H9 (cell line): ENCODE results near the gene ASTN1. TPM values are rescaled to one million over a fixed set of nuclear protein-coding genes. Genes with fewer than 3 reads are reported as not detected.

Source experiments
- DNase-seq: peaks from one replicate; pipeline ENCODE4 v3.0.0-alpha.2; 2017
- H2AFZ ChIP-seq: one replicate; pipeline ENCODE4 v1.6.1; 2013; ENCODE audit warnings: mild to moderate bottlenecking, low read length, control low read depth, moderate library complexity
- H2AK5ac ChIP-seq: 2 replicates; pipeline ENCODE4 v1.6.1; 2013; ENCODE audit warnings: low read length, control low read depth, mixed read lengths; ENCODE audit not compliant: insufficient read length
- H2BK120ac ChIP-seq: one replicate; pipeline ENCODE4 v1.6.1; 2013; ENCODE audit warnings: low read depth, mild to moderate bottlenecking, low read length, control low read depth, inconsistent platforms; ENCODE audit not compliant: poor library complexity, severe bottlenecking
- H2BK12ac ChIP-seq: 2 replicates; pipeline ENCODE4 v1.6.1; 2013; ENCODE audit warnings: low read length, control low read depth, mixed read lengths, low read depth; ENCODE audit not compliant: insufficient read length
- H2BK15ac ChIP-seq: 2 replicates; pipeline ENCODE4 v1.6.1; 2013; ENCODE audit warnings: low read depth, low read length, control low read depth
- H2BK20ac ChIP-seq: one replicate; pipeline ENCODE4 v1.6.1; 2013; ENCODE audit warnings: low read depth, mild to moderate bottlenecking, low read length, control low read depth, inconsistent platforms; ENCODE audit not compliant: poor library complexity, severe bottlenecking
- H2BK5ac ChIP-seq: 2 replicates; pipeline ENCODE4 v1.6.1; 2013; ENCODE audit warnings: low read length, control low read depth, mixed read lengths; ENCODE audit not compliant: insufficient read length
- H3K14ac ChIP-seq: 2 replicates; pipeline ENCODE4 v1.6.1; 2013; ENCODE audit warnings: low read length, control low read depth; ENCODE audit not compliant: insufficient read depth
- H3K18ac ChIP-seq: 2 replicates; pipeline ENCODE4 v1.6.1; 2013; ENCODE audit warnings: low read depth, mild to moderate bottlenecking, mixed read lengths, low read length, control low read depth; ENCODE audit not compliant: insufficient read length
- H3K23ac ChIP-seq: 2 replicates; pipeline ENCODE4 v1.6.1; 2013; ENCODE audit warnings: low read length, control low read depth, mixed read lengths, low read depth; ENCODE audit not compliant: insufficient read length
- H3K23me2 ChIP-seq: 2 replicates; pipeline ENCODE4 v1.6.1; 2013; ENCODE audit warnings: low read depth, mild to moderate bottlenecking, mixed read lengths, low read length, control low read depth; ENCODE audit not compliant: insufficient read length, poor library complexity, severe bottlenecking
- H3K27ac ChIP-seq: 2 replicates; pipeline ENCODE4 v1.5.1; 2013; ENCODE audit warnings: low read length, control low read depth, mixed read lengths, low read depth; ENCODE audit not compliant: insufficient read length
- H3K27me3 ChIP-seq: 2 replicates; pipeline ENCODE4 v1.6.1; 2013; ENCODE audit warnings: low read length, control low read depth, inconsistent platforms; ENCODE audit not compliant: insufficient read depth
- H3K4ac ChIP-seq: 2 replicates; pipeline ENCODE4 v1.6.1; 2013; ENCODE audit warnings: low read depth, mild to moderate bottlenecking, control low read depth, inconsistent platforms, low read length, moderate library complexity
- H3K4me1 ChIP-seq: 2 replicates; pipeline ENCODE4 v1.6.1; 2013; ENCODE audit warnings: low read length, control low read depth, inconsistent platforms; ENCODE audit not compliant: insufficient read depth
- H3K4me2 ChIP-seq: 2 replicates; pipeline ENCODE4 v1.6.1; 2013; ENCODE audit warnings: low read length, control low read depth, mixed read lengths; ENCODE audit not compliant: insufficient read length, insufficient read depth
- H3K56ac ChIP-seq: 2 replicates; pipeline ENCODE4 v1.6.1; 2013; ENCODE audit warnings: low read depth, mild to moderate bottlenecking, mixed read lengths, low read length, control low read depth; ENCODE audit not compliant: insufficient read length
- H3K79me1 ChIP-seq: 2 replicates; pipeline ENCODE4 v1.6.1; 2013; ENCODE audit warnings: low read depth, mild to moderate bottlenecking, moderate library complexity, low read length, control low read depth, inconsistent platforms; ENCODE audit not compliant: insufficient read depth, poor library complexity, severe bottlenecking
- H3K79me2 ChIP-seq: 2 replicates; pipeline ENCODE4 v1.6.1; 2013; ENCODE audit warnings: low read length, control low read depth, inconsistent platforms; ENCODE audit not compliant: insufficient read depth
- H3K9ac ChIP-seq: 2 replicates; pipeline ENCODE4 v1.6.1; 2013; ENCODE audit warnings: low read length, control low read depth, mixed read lengths; ENCODE audit not compliant: insufficient read length; ENCODE audit errors: extremely low read depth
- H3K9me3 ChIP-seq: one replicate; pipeline ENCODE4 v1.6.1; 2013; ENCODE audit warnings: low read depth, low read length, inconsistent platforms; ENCODE audit not compliant: control insufficient read depth
- H3T11ph ChIP-seq: one replicate; pipeline ENCODE4 v1.6.1; 2013; ENCODE audit warnings: mild to moderate bottlenecking, low read length, control low read depth, inconsistent platforms
- H4K20me1 ChIP-seq: one replicate; pipeline ENCODE4 v1.6.1; 2013; ENCODE audit not compliant: control insufficient read depth, insufficient read length, insufficient read depth
- H4K5ac ChIP-seq: 2 replicates; pipeline ENCODE4 v1.6.1; 2013; ENCODE audit warnings: low read depth, mild to moderate bottlenecking, mixed read lengths, low read length, control low read depth; ENCODE audit not compliant: insufficient read length
- H4K8ac ChIP-seq: replicated peaks from 2 replicates; pipeline ENCODE4 v1.6.1; 2013; ENCODE audit warnings: low read length, control low read depth, mixed read lengths, low read depth; ENCODE audit not compliant: insufficient read length
- H4K91ac ChIP-seq: 2 replicates; pipeline ENCODE4 v1.6.1; 2013; ENCODE audit warnings: low read depth, mild to moderate bottlenecking, moderate library complexity, mixed read lengths, low read length, control low read depth; ENCODE audit not compliant: insufficient read length
- H3K27ac Mint-ChIP-seq, 3 experiments: 2 replicates in 2 of 3; 3 replicates in 1 of 3; pipeline ENCODE4 v1.8.0; 2020 to 2021; ENCODE audit warnings: mixed read lengths in 3 of 3, mild to moderate bottlenecking in 1 of 3, moderate library complexity in 1 of 3
- H3K27me3 Mint-ChIP-seq: 2 replicates; pipeline ENCODE4 v1.8.0; 2021; ENCODE audit warnings: low read depth, mild to moderate bottlenecking, moderate library complexity, mixed read lengths
- H3K36me3 Mint-ChIP-seq, 3 experiments: 2 replicates in 2 of 3; 3 replicates in 1 of 3; pipeline ENCODE4 v1.8.0; 2020 to 2021; ENCODE audit warnings: low read depth in 3 of 3, mixed read lengths in 3 of 3; ENCODE audit not compliant: insufficient read depth in 1 of 3
- H3K4me1 Mint-ChIP-seq, 2 experiments: 2 replicates each; pipeline ENCODE4 v1.8.0; 2020; ENCODE audit warnings: mixed read lengths in 2 of 2
- H3K4me3 Mint-ChIP-seq, 2 experiments: 2 replicates in 1 of 2; 3 replicates in 1 of 2; pipeline ENCODE4 v1.8.0; 2020 to 2021; ENCODE audit warnings: mild to moderate bottlenecking in 2 of 2, mixed read lengths in 2 of 2, moderate library complexity in 1 of 2
- H3K9me3 Mint-ChIP-seq, 2 experiments: 2 replicates in 1 of 2; 3 replicates in 1 of 2; pipeline ENCODE4 v1.8.0; 2020; ENCODE audit warnings: mild to moderate bottlenecking in 2 of 2, mixed read lengths in 2 of 2, moderate library complexity in 1 of 2
- WGBS: extraction: QIAGEN DNeasy Blood & Tissue Kit; methylation state at CpG from one replicate; pipeline ENCODE4 v1.1.7; 2013; ENCODE audit warnings: missing lambda C conversion rate, low lambda C conversion rate, mixed read lengths; ENCODE audit not compliant: insufficient read length; ENCODE audit errors: extremely low coverage; 5-methylcytosine and 5-hydroxymethylcytosine counted together
- total RNA-seq: library from RNA; stranded (reverse); gene quantifications from 2 replicates; pipeline ENCODE4 v1.2.1, GENCODE V29; 2021
- TF ChIP-seq, protein P1 (sequence below): fragments of 200-600 bp; sonication (generic); conservative IDR thresholded peaks from 3 replicates; pipeline ENCODE4 v1.8.0; 2021; ENCODE audit warnings: antibody characterized with exemption, mild to moderate bottlenecking

ASTN1 gene
- total RNA-seq, 1 experiment from 2014 or later, result 0.98 TPM

DNA sequence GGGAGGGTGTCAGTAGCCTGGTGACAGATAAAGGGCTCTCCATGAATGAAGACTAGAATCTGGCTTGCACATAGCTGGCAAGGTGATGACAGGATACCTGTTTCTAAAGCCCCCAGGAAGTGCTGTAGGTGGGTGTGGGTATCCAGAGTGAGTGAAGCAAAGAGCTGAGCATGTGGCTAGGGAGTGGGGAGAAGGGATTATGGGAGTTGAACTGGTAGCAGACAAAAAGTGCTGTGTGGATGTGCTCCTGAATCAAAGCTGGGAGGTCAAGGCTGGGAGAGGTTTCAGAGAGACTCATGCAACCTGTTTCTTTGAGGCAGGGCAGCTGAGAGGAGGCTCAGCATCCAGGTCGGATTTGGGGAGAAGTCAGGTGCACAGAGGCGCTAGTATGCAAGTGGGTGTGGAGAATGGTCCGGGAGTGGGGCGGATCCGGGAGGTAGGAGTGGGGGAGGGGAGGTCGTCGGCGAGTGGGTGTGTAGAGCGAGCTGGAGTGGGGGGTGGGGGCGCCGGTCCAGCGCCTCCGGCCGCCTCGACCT lies 600 bp downstream of the ASTN1 start:
- Histone ChIP-seq H4K5ac (no peak overlapping the region), H2BK5ac (no peak overlapping the region), H3K79me1 (no peaks in the 10 kb centered on the region), H3T11ph (no peak overlapping the region), H4K8ac (no peak overlapping the region), H2BK20ac (no peak overlapping the region), H2BK15ac (no peak overlapping the region), H3K23ac (no peak overlapping the region), H3K4me1 (no peaks in the 10 kb centered on the region), H3K23me2 (peaks cover 11% of the 10 kb centered on the region), H2AK5ac (no peak overlapping the region), H3K9me3 (no peaks in the 10 kb centered on the region), H3K14ac (no peak overlapping the region), H2AFZ (no peak overlapping the region), H2BK120ac (no peak overlapping the region), H2BK12ac (no peak overlapping the region), H3K79me2 (no peaks in the 10 kb centered on the region), H3K27me3 (peaks cover 19% of the 10 kb centered on the region), H3K9ac (peak overlapping the region; percentile 46), H3K56ac (no peak overlapping the region), H3K27ac (no peak overlapping the region), H3K4ac (no peak overlapping the region), H4K20me1 (no peaks in the 10 kb centered on the region), H3K4me2 (peak overlapping the region; percentile 100), H4K91ac (no peak overlapping the region), H3K18ac (no peak overlapping the region)
- H3K4me3 Mint-ChIP-seq, result peak overlapping the region; percentile 81 to 93
- H3K36me3 Mint-ChIP-seq, result peaks cover 0 to 5% (median 0%) of the 10 kb centered on the region in 3 experiments; a peak in 2 of 7 replicates
- H3K4me1 Mint-ChIP-seq, result peaks cover 9 to 12% of the 10 kb centered on the region in 2 experiments
- no peak overlapping the region for H3K27ac Mint-ChIP-seq
- no peaks in the 10 kb centered on the region for H3K9me3 Mint-ChIP-seq
- TF ChIP-seq, protein P1, sequence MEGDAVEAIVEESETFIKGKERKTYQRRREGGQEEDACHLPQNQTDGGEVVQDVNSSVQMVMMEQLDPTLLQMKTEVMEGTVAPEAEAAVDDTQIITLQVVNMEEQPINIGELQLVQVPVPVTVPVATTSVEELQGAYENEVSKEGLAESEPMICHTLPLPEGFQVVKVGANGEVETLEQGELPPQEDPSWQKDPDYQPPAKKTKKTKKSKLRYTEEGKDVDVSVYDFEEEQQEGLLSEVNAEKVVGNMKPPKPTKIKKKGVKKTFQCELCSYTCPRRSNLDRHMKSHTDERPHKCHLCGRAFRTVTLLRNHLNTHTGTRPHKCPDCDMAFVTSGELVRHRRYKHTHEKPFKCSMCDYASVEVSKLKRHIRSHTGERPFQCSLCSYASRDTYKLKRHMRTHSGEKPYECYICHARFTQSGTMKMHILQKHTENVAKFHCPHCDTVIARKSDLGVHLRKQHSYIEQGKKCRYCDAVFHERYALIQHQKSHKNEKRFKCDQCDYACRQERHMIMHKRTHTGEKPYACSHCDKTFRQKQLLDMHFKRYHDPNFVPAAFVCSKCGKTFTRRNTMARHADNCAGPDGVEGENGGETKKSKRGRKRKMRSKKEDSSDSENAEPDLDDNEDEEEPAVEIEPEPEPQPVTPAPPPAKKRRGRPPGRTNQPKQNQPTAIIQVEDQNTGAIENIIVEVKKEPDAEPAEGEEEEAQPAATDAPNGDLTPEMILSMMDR, result no peak
- DNase-seq, result no peak
- WGBS, result no CpG with 5 or more reads among the region's 15 CpGs
- H3K27me3 Mint-ChIP-seq, result peaks cover 4% of the 10 kb centered on the region; the same call in 1 of the 2 replicates
